IMR-90 (cell line): Measurements from ENCODE around the gene BATF2. TPM values are rescaled to one million over a fixed set of nuclear protein-coding genes. Genes with fewer than 3 reads are reported as not detected.

Experiments used
- ATAC-seq: fragments of 200-7000 bp; cut with Tn5 transposase; 2 replicates; pipeline ENCODE4 v1.9.1; 2020; ENCODE audit warnings: low read depth, mild to moderate bottlenecking, moderate library complexity
- BruUV-seq: library from RNA; stranded (reverse); fragments of 400-500 nt; replicated peaks from 2 replicates; lab custom pipeline; 2021; lab: Mats Ljungman, UMichigan
- CTCF ChIA-PET: fragments of 300-600 bp; formaldehyde crosslinking; extraction: SDS; loops from one replicate; lab custom pipeline; 2021; ENCODE audit warnings: antibody characterized with exemption; lab: Yijun Ruan, JAX
- POLR2A ChIA-PET: fragments of 300-600 bp; sonication (Branson Sonifier 250); formaldehyde crosslinking; loops from one replicate; lab custom pipeline; 2022; ENCODE audit warnings: antibody characterized with exemption; ENCODE audit not compliant: unreplicated experiment; lab: Charles Lee
- DNase-seq: peaks from one replicate; pipeline ENCODE4 v3.0.0; 2013
- H2AFZ ChIP-seq: replicated peaks from 2 replicates; pipeline ENCODE3; 2013; ENCODE audit warnings: low read length, mild to moderate bottlenecking; ENCODE audit not compliant: poor library complexity
- H2AK5ac ChIP-seq: 2 replicates; pipeline ENCODE4 v1.6.1; 2013; ENCODE audit warnings: low read depth, low read length, inconsistent platforms
- H2AK9ac ChIP-seq: replicated peaks from 2 replicates; pipeline ENCODE3; 2013; ENCODE audit warnings: mild to moderate bottlenecking, low read depth, low read length, moderate library complexity; ENCODE audit not compliant: poor library complexity
- H2BK120ac ChIP-seq: 2 replicates; pipeline ENCODE4 v1.6.1; 2013; ENCODE audit warnings: low read depth, low read length, inconsistent platforms
- H2BK15ac ChIP-seq: 3 replicates; pipeline ENCODE4 v1.6.1; 2013; ENCODE audit warnings: low read depth, low read length, inconsistent platforms
- H2BK20ac ChIP-seq: 2 replicates; pipeline ENCODE4 v1.6.1; 2013; ENCODE audit warnings: low read depth, mild to moderate bottlenecking, inconsistent platforms, low read length, moderate library complexity
- H2BK5ac ChIP-seq: 2 replicates; pipeline ENCODE4 v1.6.1; 2013; ENCODE audit warnings: mild to moderate bottlenecking, low read depth, low read length, inconsistent platforms; ENCODE audit not compliant: poor library complexity, severe bottlenecking
- H3K14ac ChIP-seq: replicated peaks from 2 replicates; pipeline ENCODE4 v1.6.1; 2013; ENCODE audit warnings: low read depth, low read length, inconsistent platforms
- H3K18ac ChIP-seq: 2 replicates; pipeline ENCODE4 v1.6.1; 2013; ENCODE audit warnings: low read depth, low read length, control low read depth
- H3K23ac ChIP-seq: 2 replicates; pipeline ENCODE4 v1.6.1; 2013; ENCODE audit warnings: low read depth, low read length, inconsistent platforms
- H3K27ac ChIP-seq: 2 replicates; pipeline ENCODE4 v1.5.1; 2013; ENCODE audit warnings: mild to moderate bottlenecking, control low read depth, low read length; ENCODE audit not compliant: insufficient read depth
- H3K27me3 ChIP-seq: 2 replicates; pipeline ENCODE4 v1.6.1; 2013; ENCODE audit warnings: low read length; ENCODE audit not compliant: control insufficient read depth, insufficient read depth
- H3K36me3 ChIP-seq: 2 replicates; pipeline ENCODE4 v1.6.1; 2013; ENCODE audit warnings: low read length, mixed read lengths; ENCODE audit not compliant: control insufficient read depth, insufficient read depth
- H3K4ac ChIP-seq: 2 replicates; pipeline ENCODE4 v1.6.1; 2013; ENCODE audit warnings: low read depth, low read length, inconsistent platforms
- H3K4me1 ChIP-seq: 2 replicates; pipeline ENCODE4 v1.6.1; 2013; ENCODE audit warnings: low read length, mixed read lengths; ENCODE audit not compliant: control insufficient read depth, insufficient read depth
- H3K4me2 ChIP-seq: 2 replicates; pipeline ENCODE4 v1.6.1; 2013; ENCODE audit warnings: low read depth, mild to moderate bottlenecking, control low read depth, low read length, moderate library complexity
- H3K4me3 ChIP-seq: 2 replicates; pipeline ENCODE4 v1.5.1; 2013; ENCODE audit warnings: low read depth, mild to moderate bottlenecking, control low read depth, low read length, moderate library complexity; ENCODE audit not compliant: insufficient read depth
- H3K56ac ChIP-seq: 2 replicates; pipeline ENCODE4 v1.6.1; 2013; ENCODE audit warnings: low read length, inconsistent platforms; ENCODE audit not compliant: insufficient read depth; ENCODE audit errors: extremely low read depth
- H3K79me1 ChIP-seq, 2 experiments: 2 replicates each; pipeline ENCODE4 v1.6.1; 2013; ENCODE audit warnings: low read length in 2 of 2, inconsistent platforms in 1 of 2, low read depth in 1 of 2
- H3K9ac ChIP-seq: 2 replicates; pipeline ENCODE4 v1.6.1; 2013; ENCODE audit warnings: low read depth, low read length, control low read depth
- H3K9me1 ChIP-seq: 2 replicates; pipeline ENCODE4 v1.6.1; 2013; ENCODE audit warnings: low read length, inconsistent platforms; ENCODE audit not compliant: insufficient read depth
- H3K9me3 ChIP-seq: 2 replicates; pipeline ENCODE4 v1.6.1; 2013; ENCODE audit warnings: low read length; ENCODE audit not compliant: control insufficient read depth, insufficient read depth
- H4K20me1 ChIP-seq: 2 replicates; pipeline ENCODE4 v1.6.1; 2013; ENCODE audit warnings: low read length, inconsistent platforms; ENCODE audit not compliant: insufficient read depth
- H4K5ac ChIP-seq: 2 replicates; pipeline ENCODE4 v1.6.1; 2013; ENCODE audit warnings: mild to moderate bottlenecking, low read depth, low read length, control low read depth
- H4K8ac ChIP-seq, 2 experiments: 2 replicates each; pipeline ENCODE4 v1.6.1; 2013; ENCODE audit warnings: low read depth in 2 of 2, low read length in 2 of 2, control low read depth in 1 of 2, inconsistent platforms in 1 of 2
- H4K91ac ChIP-seq: 2 replicates; pipeline ENCODE4 v1.6.1; 2013; ENCODE audit warnings: low read depth, low read length, inconsistent platforms; ENCODE audit not compliant: insufficient read depth
- BHLHE40 ChIP-seq: fragments of 150-350 bp; IDR thresholded peaks from 2 replicates; pipeline ENCODE4 v1.6.1; 2016; ENCODE audit warnings: mild to moderate bottlenecking, low read depth, low read length
- CHD1 ChIP-seq: IDR thresholded peaks from 2 replicates; pipeline ENCODE4 v1.6.1; 2012; ENCODE audit warnings: low read depth, low read length, improper control_type of control experiment
- FOS ChIP-seq: fragments of 150-350 bp; IDR thresholded peaks from 2 replicates; pipeline ENCODE4 v1.6.1; 2016; ENCODE audit warnings: low read depth, low read length
- MAZ ChIP-seq: IDR thresholded peaks from 2 replicates; pipeline ENCODE4 v1.6.1; 2012; ENCODE audit warnings: low read depth, mild to moderate bottlenecking, low read length, improper control_type of control experiment, moderate library complexity, borderline replicate concordance
- RCOR1 ChIP-seq: IDR thresholded peaks from 2 replicates; pipeline ENCODE4 v1.6.1; 2012; ENCODE audit warnings: mild to moderate bottlenecking, low read length, improper control_type of control experiment; ENCODE audit not compliant: insufficient replicate concordance
- RFX5 ChIP-seq: IDR thresholded peaks from 2 replicates; pipeline ENCODE4 v1.8.0; 2012; ENCODE audit warnings: low read depth, mild to moderate bottlenecking, low read length, moderate library complexity
- WGBS, 2 experiments: methylation state at CpG; one replicate each; pipeline versions ENCODE4 v1.1.5 to v1.1.7; 2013; ENCODE audit warnings: missing lambda C conversion rate in 2 of 2; ENCODE audit not compliant: insufficient read length in 1 of 2; ENCODE audit errors: extremely low coverage in 2 of 2; 5-methylcytosine and 5-hydroxymethylcytosine counted together
- dilution Hi-C: fragments of 300-500 bp; cut with HindIII; formaldehyde crosslinking; loops from one replicate; pipeline ENCODE4 v1.14.3; 2018; ENCODE audit warnings: low sequenced_read_pairs; ENCODE audit not compliant: unreplicated experiment
- in situ Hi-C: fragments of 300-500 bp; cut with MboI; formaldehyde crosslinking; loops from 3 replicates; pipeline ENCODE4 v1.14.3; 2019; ENCODE audit warnings: low sequenced_read_pairs, inconsistent platforms, mixed read lengths
- intact Hi-C: fragments of 100-400 bp; cut with micrococcal nuclease; formaldehyde crosslinking; loops from 2 replicates; pipeline ENCODE4 v1.10.0; 2022
- polyA plus RNA-seq, 3 experiments: library from polyadenylated mRNA; depleted of rRNA; stranded (reverse); fragments of >200 nt; gene quantifications; 2 replicates each; pipeline ENCODE4 v1.2.3, GENCODE V29; 2012; ENCODE audit warnings: low replicate concordance in 1 of 3
- total RNA-seq: library from RNA; depleted of rRNA; stranded (reverse); fragments of >200 nt; gene quantifications from 2 replicates; pipeline ENCODE4 v1.2.3, GENCODE V29; 2012

The BATF2 gene
- total and polyA plus RNA-seq, 2 of the 4 experiments (the other 2 are of a cell fraction), result 0.36 to 1.2 TPM

GRCh38 chr11:64963072-64963631, 33.6 kb downstream of the BATF2 start:
- CTCF ChIA-PET, result no interaction called here

More at GRCh38 chr11:64963072-64963631, 33.6 kb downstream of the BATF2 start:
- H2AK9ac ChIP-seq, result no peak overlapping the region
- no TSS peak for BruUV-seq
- no peak overlapping the region for H2AFZ ChIP-seq
- POLR2A ChIA-PET, result no interaction called here
- ATAC-seq (no peak), DNase-seq (no peak)
- H4K91ac ChIP-seq, result no peak overlapping the region
- H3K79me1 ChIP-seq, result no peaks in the 10 kb centered on the region
- H3K56ac ChIP-seq, result no peak overlapping the region
- H2BK120ac ChIP-seq, result no peak overlapping the region
- peaks cover 2% of the 10 kb centered on the region for H3K27me3 ChIP-seq
- no peak overlapping the region for H3K4me2 ChIP-seq
- no peak overlapping the region for H3K4ac ChIP-seq
- H3K27ac ChIP-seq, result no peak overlapping the region
- H3K14ac ChIP-seq, result no peak overlapping the region
- in situ Hi-C loops, result no loop called here
- H3K23ac ChIP-seq, result no peak overlapping the region
- no peaks in the 10 kb centered on the region for H3K9me3 ChIP-seq
- no peak overlapping the region for H3K18ac ChIP-seq
- H4K8ac ChIP-seq, result no peak overlapping the region
- H3K4me3 ChIP-seq, result no peak overlapping the region
- H2BK15ac ChIP-seq, result no peak overlapping the region
- dilution Hi-C loops, result no loop called here
- no peaks in the 10 kb centered on the region for H4K20me1 ChIP-seq
- H3K4me1 ChIP-seq, result no peaks in the 10 kb centered on the region
- H2AK5ac ChIP-seq, result no peak overlapping the region
- no peak overlapping the region for H3K9ac ChIP-seq
- TF ChIP-seq CHD1 (no peak), RCOR1 (no peak), RFX5 (no peak), MAZ (no peak), BHLHE40 (no peak), FOS (no peak)
- intact Hi-C loops, result no loop called here
- H2BK20ac ChIP-seq, result no peak overlapping the region
- H2BK5ac ChIP-seq, result no peak overlapping the region
- no peaks in the 10 kb centered on the region for H3K9me1 ChIP-seq
- WGBS, 2 experiments, result no CpG with 5 or more reads among the region's 5 CpGs
- H3K36me3 ChIP-seq, result no peaks in the 10 kb centered on the region
- no peak overlapping the region for H4K5ac ChIP-seq
